HG02678 (cell line): ENCODE results near the gene CLASP1.
"Not testable (repeated sequence)": the region's sequence is repeated elsewhere in the genome, so short reads cannot be mapped to it uniquely, and the experiment has no call there.

Source experiments
- ATAC-seq: cut with Tn5 transposase; IDR thresholded peaks from one replicate; pipeline ENCODE4 v1.9.1; 2021; ENCODE audit warnings: mild to moderate bottlenecking, moderate library complexity; ENCODE audit not compliant: unreplicated experiment

CLASP1 gene

DNA sequence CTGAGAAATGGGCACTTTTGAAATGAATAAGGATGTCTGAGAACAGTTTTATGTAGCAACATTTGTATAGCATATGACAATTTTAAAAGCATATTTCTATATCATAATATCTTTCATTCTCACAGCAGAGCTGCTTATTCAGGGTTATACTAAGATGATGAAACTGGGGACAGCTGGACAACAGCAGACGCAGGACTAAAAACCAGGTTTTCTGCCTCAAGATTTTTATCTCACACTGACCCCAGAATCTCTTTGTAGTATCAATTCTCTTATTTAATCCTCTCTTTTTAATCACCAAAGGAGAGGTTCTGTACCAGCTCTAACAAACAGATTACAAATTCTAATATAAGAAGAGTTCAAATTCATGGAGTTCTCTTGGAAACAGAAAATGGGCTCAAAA is 290.1 kb downstream of the CLASP1 start:
- no peak for ATAC-seq

DNA sequence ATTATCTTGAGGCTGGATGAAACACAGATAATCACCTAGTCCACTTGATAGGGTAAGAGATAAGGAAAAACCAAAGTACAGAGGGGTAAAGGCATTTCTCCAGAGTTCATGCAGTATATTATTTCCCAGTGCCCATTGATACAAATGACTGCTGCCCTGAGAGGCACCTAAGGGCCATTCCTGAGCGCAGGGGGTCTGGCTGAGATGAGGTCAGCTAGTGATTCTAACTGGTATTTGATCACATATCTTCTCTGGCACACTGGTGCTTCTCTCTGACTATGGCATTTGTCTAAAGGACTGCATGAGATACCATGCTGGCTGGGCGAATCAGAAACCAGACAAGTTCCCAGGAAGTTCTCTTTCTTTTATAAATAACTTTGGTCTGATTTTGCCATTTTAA is 291.0 kb downstream of the CLASP1 start:
- ATAC-seq, result no peak

DNA sequence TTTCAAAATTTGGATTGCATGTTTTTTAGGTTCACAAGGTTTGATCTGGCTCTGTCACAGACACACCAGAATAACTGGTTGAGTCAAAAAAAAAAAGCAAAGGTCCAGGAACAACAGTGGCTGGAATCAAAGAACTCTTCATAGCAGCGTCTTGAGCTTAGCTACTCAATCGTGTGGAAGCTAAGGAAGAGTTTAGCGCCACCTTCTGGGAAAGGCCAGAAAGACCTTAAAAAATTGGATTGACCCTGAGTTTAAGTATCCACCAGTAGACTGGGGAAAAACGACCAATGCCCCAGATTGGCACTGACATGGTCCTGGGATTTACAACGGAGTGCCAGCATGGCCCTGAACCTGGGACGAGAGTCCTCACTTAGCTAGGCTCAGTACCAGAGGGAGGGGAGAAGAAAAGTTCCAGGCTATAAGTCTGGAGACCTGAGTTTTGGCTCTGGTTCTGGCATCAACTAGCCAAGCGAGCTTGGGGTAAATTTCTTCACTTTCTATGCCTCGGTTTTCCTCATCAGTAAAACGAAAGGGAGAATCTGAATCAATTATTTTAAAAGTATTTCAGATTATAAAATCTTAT is 293.1 kb downstream of the CLASP1 start:
- no peak for ATAC-seq

DNA sequence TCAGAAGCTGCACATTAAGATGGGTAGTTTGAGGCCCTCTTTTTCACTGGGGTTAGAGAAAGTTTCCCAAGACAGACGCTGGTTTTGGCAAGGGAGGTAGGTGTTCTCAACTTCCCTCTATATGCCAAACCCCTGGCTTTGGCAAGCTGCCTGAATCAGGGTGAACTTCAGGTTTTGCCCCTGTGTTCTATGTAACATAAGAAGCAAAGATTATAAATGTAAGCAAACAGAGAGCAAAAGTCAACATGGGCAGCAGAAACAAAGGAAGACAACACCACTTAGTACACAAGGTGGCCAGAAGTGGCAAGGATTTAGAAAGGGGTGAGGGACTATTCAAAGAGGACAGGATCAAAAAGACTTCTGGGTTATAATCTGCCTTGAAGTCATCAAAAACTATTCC is 293.8 kb downstream of the CLASP1 start:
- no peak for ATAC-seq

DNA sequence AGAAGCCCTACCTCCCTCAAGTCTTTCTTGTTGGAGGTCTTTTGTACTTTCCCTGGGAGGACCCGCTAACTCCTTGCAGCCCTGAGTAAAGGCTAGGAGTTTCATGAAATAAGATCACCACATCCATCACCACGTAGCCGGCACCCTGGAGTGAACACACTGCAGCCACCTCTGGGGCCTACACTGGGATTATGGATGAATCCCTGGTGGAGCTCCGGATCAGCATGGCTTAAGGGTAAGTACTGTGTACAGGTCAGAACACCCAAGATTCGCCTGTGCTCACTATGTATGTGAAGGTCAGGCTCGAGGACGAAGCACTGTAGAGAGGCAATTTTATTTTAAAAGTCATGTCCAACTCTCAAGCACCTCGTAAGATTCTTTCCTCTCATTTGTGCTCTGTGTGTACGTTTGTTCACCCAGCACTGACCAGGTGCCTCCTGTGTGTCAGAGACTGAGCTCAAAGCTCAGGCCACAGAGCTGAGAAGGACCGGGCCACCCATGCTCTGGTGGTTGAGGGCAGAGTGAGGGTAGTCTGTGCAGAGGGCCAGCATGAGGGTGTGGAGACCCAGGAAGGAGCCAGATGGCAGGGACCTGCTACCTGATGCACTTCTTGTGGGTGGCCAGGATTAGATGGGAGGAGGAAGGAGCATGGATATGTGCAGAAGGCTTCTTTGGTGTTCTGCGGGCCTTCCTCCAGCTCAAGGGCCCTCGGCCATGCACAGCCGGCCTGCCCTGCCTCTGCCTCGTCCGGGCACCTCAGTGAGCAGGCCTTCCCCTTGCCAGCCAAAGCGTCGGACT is 297.5 kb downstream of the CLASP1 start:
- no peak for ATAC-seq

DNA sequence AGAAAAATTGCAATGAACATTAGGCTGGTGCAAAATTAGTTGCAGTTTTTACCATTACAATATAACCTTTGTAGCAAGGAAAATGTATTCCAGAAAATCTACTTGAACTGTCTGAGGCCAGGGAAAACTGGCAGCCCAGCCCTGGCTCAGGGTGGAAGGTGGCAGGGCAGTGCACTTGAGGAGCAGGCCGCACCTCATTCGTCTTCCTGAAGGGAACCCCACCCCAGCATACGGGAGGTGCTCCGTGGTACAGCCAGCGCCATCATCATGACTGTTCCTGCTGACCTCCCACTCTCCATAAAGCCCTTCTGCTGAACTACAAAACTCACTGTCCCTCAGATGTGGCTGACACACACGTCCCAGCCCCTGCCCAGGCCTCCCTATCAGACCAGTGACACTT is 298.4 kb downstream of the CLASP1 start:
- no peak for ATAC-seq

DNA sequence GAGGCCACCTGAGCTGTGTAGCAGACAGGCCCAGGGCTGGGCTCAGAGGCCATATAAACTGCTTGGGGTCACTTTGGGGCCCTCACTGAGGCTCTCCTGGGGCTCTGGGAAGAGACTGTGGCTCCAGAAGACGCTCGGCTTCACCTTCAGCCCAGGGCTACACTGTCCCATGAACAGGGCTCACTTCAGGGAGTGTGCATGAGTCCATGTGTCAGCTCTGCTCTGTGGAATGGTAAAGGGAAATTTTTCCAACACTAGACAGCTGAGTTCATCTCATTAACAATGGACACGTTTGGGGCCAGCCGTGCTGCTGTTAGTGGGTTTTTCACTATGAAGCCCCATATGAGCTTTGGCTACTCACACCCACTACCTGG is 298.9 kb downstream of the CLASP1 start:
- ATAC-seq, result no peak

DNA sequence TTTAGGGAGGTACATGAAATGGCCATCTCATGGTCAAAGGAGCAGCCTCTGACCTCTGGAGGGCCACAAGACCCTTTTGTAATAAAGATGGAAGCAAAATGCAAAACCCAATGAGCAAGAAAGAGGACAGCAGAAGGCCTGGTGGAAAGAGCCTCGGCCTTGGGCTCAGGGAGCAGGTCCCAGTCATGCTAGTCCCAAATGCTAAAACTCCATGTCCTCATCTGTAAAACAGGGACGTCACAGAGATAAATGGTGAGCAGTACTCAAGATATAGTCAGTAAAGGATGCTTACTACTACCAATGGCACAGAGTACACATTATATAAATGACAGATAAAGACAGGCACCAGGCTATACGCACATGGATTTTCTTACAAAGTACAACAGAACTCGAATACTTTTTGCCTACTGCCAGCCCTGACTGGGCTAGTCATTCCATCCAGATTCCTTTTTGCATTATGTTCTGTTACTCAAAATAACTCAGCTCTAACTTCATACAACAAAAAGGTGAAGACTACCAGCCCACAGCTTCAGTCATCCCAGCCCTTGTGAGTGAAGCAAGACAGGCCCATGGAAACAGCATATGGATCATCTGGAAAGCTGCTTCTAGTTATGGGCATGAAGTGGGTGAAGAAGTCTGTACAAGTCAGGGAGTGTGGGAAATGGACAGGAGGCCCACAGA is 299.4 kb downstream of the CLASP1 start:
- no peak for ATAC-seq

DNA sequence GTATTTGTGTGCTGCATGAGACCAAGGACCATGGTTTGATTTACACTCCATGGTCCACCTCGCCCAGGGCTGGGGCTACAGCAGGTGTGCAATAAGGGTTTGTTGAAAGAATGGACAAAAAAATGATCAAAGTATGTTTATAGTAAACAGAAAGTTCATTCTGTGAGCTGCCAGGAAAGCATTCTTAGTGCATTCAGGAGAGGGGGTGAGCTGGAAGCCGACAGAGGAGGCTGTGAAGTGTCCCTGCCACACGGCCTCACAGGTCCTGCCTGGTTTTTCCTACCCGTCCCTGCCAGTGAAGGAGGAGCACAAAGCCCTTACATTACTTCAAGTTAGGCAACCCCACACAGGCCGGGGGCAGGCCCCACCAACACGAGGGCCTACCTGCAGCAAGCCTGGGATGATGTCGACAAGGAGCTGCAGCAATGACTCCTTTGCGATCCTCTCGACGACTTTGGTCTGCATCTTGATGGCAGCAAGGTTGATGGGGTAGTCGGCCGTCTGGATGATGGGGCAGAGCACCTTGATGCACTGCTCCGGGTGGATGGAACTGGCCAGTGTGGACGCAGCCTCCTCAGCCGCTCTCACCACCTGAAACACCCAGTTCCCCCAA is 301.0 kb downstream of the CLASP1 start:
- no peak for ATAC-seq

DNA sequence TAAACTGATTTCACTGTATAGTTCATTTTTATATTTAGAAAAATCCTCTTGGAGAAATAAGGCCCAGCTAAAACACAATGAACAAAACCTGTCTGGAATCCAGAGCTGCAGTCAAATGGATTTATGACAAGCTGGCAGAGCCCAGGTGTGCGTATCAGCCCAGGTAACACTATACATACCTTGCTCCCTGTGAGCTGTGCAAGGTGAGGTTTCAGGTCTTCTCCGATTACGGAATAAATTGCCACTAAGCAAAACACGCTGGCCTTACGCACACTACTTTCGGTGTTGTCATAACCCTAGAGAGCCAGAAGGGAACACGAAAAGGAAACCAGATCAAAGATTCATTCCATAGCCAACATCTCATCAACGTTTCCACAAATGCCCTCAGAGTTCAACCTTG is 302.4 kb downstream of the CLASP1 start:
- no peak for ATAC-seq

DNA sequence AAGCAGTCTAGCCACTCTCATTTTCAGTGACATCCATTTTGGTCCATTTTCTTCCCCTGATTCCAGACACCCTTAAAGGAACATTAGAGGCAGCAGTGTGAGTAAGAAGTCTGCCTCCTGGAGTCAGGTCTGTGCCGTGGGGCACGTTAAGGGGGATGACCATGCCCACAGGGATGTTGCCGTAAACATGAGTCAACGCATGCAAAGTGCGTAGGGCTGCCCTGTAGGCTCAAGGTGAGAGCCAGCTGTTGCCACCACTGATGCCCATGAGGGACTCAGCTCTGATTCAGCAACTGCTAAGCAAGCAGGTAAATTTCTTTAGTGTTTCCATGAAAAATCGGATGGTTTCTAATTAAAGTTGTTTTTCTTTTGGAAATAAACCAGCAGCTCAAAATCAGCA is 302.9 kb downstream of the CLASP1 start:
- ATAC-seq, result no peak

DNA sequence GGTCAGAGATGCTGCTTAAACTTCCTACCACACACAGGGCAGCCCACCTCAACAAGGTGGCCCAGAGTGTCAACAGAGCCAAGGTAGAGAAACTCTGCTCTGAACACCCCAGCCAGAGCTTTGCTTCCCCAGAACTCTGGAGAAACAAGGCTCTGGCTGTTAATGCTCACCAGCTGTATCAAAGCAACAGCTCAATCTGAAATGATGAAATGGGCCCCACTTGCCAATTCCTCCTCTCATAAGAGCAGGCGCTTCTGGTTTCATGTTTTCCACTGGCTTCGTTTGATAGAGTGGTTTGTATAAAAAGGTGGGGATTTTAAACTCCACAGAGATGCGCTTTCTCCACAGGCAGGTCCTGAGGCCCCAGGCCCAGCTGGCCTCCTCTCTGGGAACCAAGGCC is 303.4 kb downstream of the CLASP1 start:
- ATAC-seq, result no peak

DNA sequence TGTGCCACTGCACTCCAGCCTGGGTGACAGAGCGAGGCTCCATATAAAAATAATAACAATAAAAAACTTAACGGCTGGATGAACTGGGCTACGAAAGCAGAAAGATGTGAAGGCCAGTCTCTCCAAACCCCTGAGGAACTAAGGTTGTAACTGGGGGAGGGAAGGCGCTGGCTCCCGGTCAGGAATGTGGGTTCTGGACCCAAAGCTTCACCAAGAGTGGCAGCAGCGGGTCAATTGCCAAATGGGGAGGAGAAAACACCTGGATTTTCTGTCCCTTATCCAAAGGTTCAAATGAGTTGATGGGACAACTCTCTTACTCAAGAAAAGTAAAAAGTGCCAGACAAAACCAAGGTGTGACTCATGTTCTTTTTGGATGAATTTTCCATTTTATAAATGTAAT is 304.2 kb downstream of the CLASP1 start:
- ATAC-seq, result no peak

DNA sequence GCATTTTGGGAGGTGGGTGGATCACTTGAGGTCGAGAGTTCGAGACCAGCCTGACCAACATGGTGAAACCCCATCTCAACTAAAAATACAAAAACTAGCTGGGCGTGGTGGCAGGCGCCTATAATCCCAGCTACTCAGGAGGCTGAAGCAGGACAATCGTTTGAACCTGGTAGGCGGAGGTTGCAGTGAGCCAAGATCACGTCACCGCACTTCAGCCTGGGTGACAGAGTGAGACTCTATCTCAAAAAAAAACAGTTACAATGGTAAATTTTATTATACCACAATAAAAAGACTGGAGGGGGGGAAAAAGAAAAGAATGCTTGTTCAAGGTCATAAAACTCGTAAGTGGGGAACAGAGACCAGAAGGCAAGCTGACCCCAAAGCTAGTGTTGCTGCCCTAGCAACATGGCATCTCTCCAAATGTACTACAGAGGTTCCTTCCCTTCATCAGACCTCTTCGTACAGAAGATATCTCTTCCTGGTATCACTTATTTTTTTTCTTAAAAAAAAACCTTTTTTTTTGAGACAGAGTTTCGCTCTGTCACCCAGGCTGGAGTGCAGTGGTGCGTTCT is 305.3 kb downstream of the CLASP1 start:
- ATAC-seq, result not testable (repeated sequence)

DNA sequence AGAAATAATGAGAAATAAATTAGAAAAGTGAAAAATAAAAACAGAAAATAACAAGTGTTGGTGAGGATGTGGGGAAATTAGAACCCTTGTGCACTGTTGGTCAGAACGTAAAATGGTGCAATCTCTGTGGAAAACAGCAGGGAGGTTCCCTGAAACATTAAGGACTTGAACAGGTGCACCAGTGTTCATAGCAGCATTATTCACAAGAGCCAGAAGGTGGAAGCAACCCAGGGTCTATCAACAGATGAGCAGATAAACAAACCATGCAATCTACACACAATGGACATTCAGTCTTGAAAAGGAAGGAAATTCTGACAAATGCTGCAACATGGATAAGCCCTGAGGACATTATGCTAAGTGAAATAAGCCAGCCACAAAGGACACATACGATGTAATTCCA is 306.1 kb downstream of the CLASP1 start:
- no peak for ATAC-seq

DNA sequence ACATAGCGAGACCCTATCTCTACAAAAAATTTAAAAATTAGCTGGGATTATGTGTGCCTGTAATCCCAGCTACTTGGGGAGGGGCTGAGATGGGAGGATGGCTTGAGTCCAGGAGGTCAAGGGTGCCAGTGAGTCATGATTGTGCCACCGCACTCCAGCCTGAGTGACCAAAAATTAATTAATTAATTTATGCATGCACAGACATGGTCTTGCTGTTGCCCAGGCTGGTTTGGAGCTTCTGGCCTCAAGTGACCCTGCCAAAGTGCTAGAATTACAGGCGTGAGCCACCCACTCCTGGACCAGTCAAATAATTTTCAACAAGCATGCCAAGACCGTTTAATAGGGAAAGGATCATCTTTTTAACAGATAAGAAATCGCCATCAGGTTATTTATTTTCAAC is 306.5 kb downstream of the CLASP1 start:
- ATAC-seq, result no peak

DNA sequence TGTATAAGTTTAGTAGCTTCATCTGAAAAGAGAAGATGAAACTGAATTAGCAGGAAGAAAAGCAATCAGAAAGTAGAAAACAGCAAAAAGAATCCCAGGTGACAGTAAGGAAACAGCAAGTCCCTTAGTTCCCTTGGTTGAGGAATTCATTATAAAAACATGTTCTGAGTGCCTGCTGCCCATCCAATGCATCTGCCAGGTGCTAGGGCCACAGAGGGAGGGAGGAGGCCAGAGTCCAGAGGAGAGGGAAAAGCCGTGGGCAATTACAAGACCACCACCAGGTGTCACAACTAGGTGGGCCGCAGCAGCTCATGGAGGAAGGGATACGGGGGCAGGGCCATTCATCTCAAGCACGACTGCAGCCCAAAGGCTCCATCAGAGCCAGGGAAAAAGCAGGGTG is 308.3 kb downstream of the CLASP1 start:
- no peak for ATAC-seq

DNA sequence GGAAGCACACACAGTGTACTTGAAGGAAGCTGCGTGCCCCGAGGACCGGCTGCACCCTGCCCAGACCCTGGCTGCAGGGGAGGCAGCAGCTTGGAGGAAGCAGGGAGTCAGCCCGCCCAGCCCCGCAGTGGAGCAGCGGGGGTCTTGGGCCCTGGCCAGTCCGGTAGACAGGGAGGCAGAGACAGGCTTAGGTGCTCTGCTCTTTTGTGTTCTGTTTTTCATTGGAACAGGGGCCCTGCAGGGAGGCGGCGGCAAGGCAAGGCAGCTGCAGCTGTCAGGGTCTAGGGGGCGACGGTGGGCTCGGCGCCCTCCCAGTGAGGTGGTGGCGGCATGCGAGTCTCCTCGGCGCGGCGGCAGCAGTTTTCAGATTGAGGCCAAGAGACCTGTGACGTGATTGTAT is 311.0 kb downstream of the CLASP1 start:
- ATAC-seq, result no peak

DNA sequence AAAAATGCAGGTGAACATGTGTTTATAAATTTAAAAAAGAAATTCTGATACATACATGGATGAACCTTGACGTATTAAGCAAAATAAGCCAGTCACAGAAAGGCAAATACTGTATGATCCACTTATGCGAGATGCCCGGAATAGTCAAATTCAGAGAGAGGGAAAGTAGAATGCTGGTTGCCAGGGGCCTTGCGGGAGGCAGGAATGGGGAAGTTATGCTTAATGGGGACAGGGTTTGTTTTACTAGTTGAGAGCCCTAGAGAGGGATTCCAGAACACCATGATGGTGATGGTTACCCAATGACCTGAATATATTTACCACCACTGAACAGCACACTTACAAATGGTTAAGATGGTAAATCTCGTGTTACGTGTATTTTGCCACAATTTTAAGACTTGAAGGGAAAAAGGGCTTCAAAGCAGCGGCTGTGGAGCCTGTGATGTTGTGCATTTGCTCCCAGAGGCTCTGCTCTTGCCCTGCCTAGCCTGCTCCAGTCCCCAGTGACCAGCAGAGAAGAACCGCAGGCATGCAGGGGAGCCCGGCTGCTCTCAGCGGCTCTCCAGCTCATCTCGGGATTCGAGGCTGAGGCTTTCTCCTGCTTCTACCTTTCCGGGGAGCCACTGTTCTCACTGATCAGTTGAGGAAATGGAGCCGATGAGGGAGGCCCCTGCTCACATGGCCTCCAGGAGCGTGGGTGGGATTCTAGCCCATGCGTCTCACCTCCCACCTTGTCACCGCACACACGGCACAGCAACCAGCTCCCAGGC is 312.6 kb downstream of the CLASP1 start:
- no peak for ATAC-seq

DNA sequence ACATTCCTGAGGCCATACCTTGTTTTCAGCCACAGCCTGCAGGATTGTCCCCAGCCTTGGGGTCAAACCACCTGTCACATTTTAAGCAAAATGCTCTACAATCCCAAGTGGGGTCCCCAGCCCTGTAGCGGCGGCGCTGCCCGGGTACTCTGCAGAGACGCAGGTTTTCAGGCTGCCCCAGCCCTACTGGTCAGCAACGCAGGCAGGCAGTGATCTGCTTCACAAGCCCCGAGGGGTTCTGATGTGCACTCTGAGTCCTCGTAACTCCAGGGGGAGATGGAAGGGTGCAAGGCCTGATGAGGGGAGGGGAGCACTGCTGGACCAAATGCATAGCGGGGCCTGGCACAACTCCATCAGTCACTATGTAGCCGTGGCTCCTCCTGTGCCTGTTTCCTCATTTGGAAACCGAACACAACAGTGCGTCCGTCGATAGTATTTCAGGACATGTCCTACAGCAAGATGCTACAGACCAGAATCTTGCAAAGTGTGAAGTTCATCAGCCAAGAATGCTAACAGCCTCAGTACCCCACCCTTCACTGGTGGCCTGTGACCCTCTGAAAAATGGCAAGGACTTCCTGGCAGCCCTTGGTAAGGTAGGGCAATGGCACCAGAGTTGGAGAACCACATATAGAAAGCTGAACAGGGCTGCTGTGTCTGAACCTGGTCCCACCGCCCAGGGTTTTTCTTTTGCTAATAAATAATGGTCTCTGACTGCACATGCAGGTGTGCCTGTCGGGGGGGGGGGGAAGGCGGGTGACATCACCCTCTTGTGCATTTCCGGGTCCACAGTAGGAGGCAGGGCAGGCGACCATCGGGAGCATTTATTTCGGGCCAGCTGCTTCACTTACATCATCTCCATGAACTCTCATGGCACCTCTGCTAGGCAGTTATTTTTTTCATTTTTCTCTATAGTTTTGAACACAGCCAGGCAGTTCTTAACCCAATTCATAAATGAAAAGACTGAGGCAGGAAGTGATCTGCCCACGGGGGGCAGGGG is 313.7 kb downstream of the CLASP1 start:
- ATAC-seq, result no peak
